Endodermal cell (in vitro differentiated cells): ENCODE measurements around the gene MYO5A. TPM values are rescaled to one million over a fixed set of nuclear protein-coding genes. Genes with fewer than 3 reads are reported as not detected.

Source experiments
- DNase-seq: peaks from one replicate; pipeline ENCODE4 v3.0.0-alpha.2; 2017
- H3K27ac ChIP-seq: 2 replicates; pipeline ENCODE4 v1.5.1; 2013; ENCODE audit warnings: mild to moderate bottlenecking, low read depth, low read length, moderate library complexity
- H3K27me3 ChIP-seq: 2 replicates; pipeline ENCODE4 v1.6.1; 2013; ENCODE audit warnings: mild to moderate bottlenecking, low read length, moderate library complexity; ENCODE audit not compliant: insufficient read depth, control insufficient read depth, poor library complexity, severe bottlenecking
- H3K36me3 ChIP-seq: 2 replicates; pipeline ENCODE4 v1.7.0; 2013; ENCODE audit warnings: mild to moderate bottlenecking, low read length, moderate library complexity; ENCODE audit not compliant: control insufficient read depth, insufficient read depth
- H3K4me1 ChIP-seq: one replicate; pipeline ENCODE4 v1.7.0; 2013; ENCODE audit warnings: low read length; ENCODE audit not compliant: control insufficient read depth, insufficient read depth
- H3K4me3 ChIP-seq: 2 replicates; pipeline ENCODE4 v1.5.1; 2013; ENCODE audit warnings: mild to moderate bottlenecking, low read length, moderate library complexity
- H3K9ac ChIP-seq: 2 replicates; pipeline ENCODE4 v1.6.1; 2013; ENCODE audit warnings: mild to moderate bottlenecking, low read length, moderate library complexity; ENCODE audit not compliant: poor library complexity, severe bottlenecking; ENCODE audit errors: extremely low read depth
- H3K9me3 ChIP-seq: 2 replicates; pipeline ENCODE4 v1.6.1; 2013; ENCODE audit warnings: mild to moderate bottlenecking, low read length, moderate library complexity; ENCODE audit not compliant: control insufficient read depth
- H3K27ac Mint-ChIP-seq: 2 replicates; pipeline ENCODE4 v1.8.0; 2020; ENCODE audit warnings: mixed read lengths
- H3K27me3 Mint-ChIP-seq: 2 replicates; pipeline ENCODE4 v1.8.0; 2021; ENCODE audit warnings: mild to moderate bottlenecking, mixed read lengths; ENCODE audit not compliant: insufficient read depth
- H3K36me3 Mint-ChIP-seq: 2 replicates; pipeline ENCODE4 v1.8.0; 2020; ENCODE audit warnings: low read depth, mixed read lengths
- H3K4me1 Mint-ChIP-seq: 2 replicates; pipeline ENCODE4 v1.8.0; 2020; ENCODE audit warnings: mixed read lengths
- H3K4me3 Mint-ChIP-seq: 2 replicates; pipeline ENCODE4 v1.8.0; 2020; ENCODE audit warnings: mild to moderate bottlenecking, moderate library complexity, mixed read lengths
- H3K9me3 Mint-ChIP-seq: 2 replicates; pipeline ENCODE4 v1.8.0; 2020; ENCODE audit warnings: mild to moderate bottlenecking, mixed read lengths
- WGBS, 2 experiments: methylation state at CpG; one replicate each; pipeline versions ENCODE4 v1.1.5 to v1.1.7; 2013; ENCODE audit warnings: missing lambda C conversion rate in 2 of 2, mixed read lengths in 1 of 2; ENCODE audit not compliant: insufficient coverage in 1 of 2, insufficient read length in 1 of 2; 5-methylcytosine and 5-hydroxymethylcytosine counted together
- total RNA-seq, 2 donors: library from RNA; stranded (reverse); fragmentation: NEBNext Ultra II Directional in 1 of 2; extraction: Animal tissue kit (Norgen Biotek cat#: 25700) in 1 of 2; gene quantifications; 2 replicates in 1 of 2; 3 replicates in 1 of 2; pipeline ENCODE4 v1.2.1, GENCODE V29; 2021
- TF ChIP-seq, protein P1 (sequence below): fragments of 200-600 bp; sonication (generic); conservative IDR thresholded peaks from 2 replicates; pipeline ENCODE4 v1.5.0; 2021; ENCODE audit warnings: antibody characterized with exemption, mild to moderate bottlenecking

MYO5A gene
- total RNA-seq, 2 donors from 2014 or later = 10.0 to 13.1 TPM

DNA sequence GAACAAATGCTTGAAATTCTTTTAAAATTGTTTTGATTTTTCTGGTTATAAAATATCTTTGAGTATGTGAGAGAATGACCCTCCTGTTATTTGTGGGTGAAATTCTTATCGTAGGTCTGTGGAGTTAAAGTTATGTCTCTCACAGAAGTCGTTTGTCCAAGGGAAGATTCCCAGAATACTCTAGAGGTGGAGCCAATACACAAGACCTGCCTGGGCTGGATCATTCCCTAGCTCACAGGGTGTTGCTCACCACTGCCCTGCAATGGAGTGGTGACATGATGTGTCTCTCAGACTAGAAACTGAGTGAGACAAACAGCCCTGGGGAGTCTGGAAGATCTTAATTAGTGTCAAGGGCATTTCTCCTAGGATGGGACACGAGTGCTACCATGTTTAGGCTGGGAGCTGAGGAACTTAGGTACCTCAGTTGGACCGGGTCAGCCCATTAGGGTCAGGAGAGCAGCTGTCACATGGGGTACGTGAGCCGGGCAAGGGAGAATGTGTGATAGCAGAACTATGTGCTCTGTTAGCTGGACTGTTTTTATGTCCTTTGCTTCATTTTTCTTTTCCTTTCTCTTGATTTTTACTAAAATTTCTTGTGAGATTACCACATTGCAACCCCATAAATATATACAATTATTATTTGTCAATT is 179.5 kb downstream of the MYO5A start:
- no peak overlapping the region for H3K4me3 ChIP-seq
- 90% methylated on average over 3 to 6 of the region's 6 CpGs for WGBS, 2 experiments
- no peak overlapping the region for H3K27ac Mint-ChIP-seq
- H3K36me3 Mint-ChIP-seq = peaks cover 13% of the 10 kb centered on the region
- no peaks in the 10 kb centered on the region for H3K27me3 Mint-ChIP-seq
- H3K27me3 ChIP-seq = no peaks in the 10 kb centered on the region
- H3K4me1 Mint-ChIP-seq = no peaks in the 10 kb centered on the region
- no peaks in the 10 kb centered on the region for H3K9me3 ChIP-seq
- TF ChIP-seq, protein P1, sequence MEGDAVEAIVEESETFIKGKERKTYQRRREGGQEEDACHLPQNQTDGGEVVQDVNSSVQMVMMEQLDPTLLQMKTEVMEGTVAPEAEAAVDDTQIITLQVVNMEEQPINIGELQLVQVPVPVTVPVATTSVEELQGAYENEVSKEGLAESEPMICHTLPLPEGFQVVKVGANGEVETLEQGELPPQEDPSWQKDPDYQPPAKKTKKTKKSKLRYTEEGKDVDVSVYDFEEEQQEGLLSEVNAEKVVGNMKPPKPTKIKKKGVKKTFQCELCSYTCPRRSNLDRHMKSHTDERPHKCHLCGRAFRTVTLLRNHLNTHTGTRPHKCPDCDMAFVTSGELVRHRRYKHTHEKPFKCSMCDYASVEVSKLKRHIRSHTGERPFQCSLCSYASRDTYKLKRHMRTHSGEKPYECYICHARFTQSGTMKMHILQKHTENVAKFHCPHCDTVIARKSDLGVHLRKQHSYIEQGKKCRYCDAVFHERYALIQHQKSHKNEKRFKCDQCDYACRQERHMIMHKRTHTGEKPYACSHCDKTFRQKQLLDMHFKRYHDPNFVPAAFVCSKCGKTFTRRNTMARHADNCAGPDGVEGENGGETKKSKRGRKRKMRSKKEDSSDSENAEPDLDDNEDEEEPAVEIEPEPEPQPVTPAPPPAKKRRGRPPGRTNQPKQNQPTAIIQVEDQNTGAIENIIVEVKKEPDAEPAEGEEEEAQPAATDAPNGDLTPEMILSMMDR = no peak
- DNase-seq = no peak
- H3K36me3 ChIP-seq = no peaks in the 10 kb centered on the region
- H3K4me3 Mint-ChIP-seq = no peak overlapping the region
- no peak overlapping the region for H3K27ac ChIP-seq
- peaks cover 2% of the 10 kb centered on the region for H3K4me1 ChIP-seq
- H3K9me3 Mint-ChIP-seq = no peaks in the 10 kb centered on the region
- no peak overlapping the region for H3K9ac ChIP-seq

DNA sequence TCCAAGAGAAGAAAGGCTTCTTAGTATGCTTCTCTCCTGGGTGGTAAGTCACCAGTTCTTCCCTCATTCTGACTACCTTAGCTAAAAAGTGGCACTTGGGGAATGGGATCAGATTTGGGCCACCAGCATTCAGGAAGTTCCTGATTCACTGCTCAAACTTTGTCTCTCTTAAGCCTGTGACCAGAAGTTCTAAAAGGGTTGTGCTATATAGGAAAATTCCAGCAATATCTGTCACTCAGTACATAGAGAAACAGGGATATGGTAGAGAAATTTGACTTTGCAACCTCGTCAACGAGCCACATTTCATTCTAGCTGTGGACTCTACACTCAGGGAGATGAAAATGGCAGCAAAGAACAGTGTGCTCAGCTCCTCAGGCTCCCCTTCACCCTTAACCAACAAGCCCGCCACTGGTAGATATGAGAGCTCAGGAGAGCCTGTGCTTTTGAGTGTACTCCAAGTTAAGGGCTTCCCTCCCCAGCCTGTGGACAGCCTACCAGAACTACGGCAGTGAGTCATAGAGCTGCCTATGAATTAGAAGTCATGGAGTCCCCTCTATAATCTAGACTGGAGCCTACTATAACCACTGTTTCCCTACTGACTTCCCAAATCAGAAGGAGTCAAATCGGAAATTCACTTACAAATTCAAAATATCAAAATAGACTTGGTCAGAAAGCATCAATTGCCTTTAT is 180.5 kb downstream of the MYO5A start:
- Histone ChIP-seq H3K9me3 (no peaks in the 10 kb centered on the region), H3K27ac (no peak overlapping the region), H3K4me1 (peaks cover 2% of the 10 kb centered on the region), H3K27me3 (no peaks in the 10 kb centered on the region), H3K9ac (no peak overlapping the region), H3K36me3 (no peaks in the 10 kb centered on the region), H3K4me3 (no peak overlapping the region)
- Mint-ChIP-seq H3K9me3 (no peaks in the 10 kb centered on the region), H3K27ac (no peak overlapping the region), H3K4me1 (no peaks in the 10 kb centered on the region), H3K36me3 (peaks cover 13% of the 10 kb centered on the region), H3K27me3 (no peaks in the 10 kb centered on the region), H3K4me3 (no peak overlapping the region)
- 90 to 94% methylated on average over 2 to 5 of the region's 5 CpGs for WGBS, 2 experiments
- TF ChIP-seq, protein P1 = no peak
- no peak for DNase-seq

DNA sequence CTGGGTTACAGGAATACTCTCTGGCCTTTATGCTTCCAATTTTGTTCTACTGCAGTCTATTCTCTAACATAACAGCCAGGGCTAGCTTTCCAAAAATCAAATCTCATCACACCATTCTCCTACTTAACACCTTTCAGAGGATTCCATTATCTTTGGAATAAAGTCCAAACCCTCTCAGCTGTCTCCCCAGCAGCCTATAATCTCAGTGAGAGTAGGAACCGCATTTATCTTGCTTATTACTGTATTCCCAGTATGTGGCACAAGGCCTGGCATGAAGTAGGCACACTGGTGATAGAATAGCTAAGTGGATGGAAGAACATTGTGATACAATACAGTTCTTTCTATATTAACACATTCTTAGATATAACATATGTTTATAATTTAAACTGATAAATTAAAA is 184.1 kb downstream of the MYO5A start:
- 93% methylated on average over 1 of the region's 1 CpG; no CpG with 5 or more reads in 1 of the 2 experiments for WGBS, 2 experiments
- Mint-ChIP-seq H3K4me1 (no peaks in the 10 kb centered on the region), H3K9me3 (no peaks in the 10 kb centered on the region), H3K27me3 (no peaks in the 10 kb centered on the region), H3K4me3 (no peak overlapping the region), H3K27ac (no peak overlapping the region), H3K36me3 (no peaks in the 10 kb centered on the region)
- H3K9me3 ChIP-seq = no peaks in the 10 kb centered on the region
- TF ChIP-seq, protein P1 = no peak
- H3K4me3 ChIP-seq = no peak overlapping the region
- no peak overlapping the region for H3K27ac ChIP-seq
- H3K27me3 ChIP-seq = no peaks in the 10 kb centered on the region
- H3K4me1 ChIP-seq = peaks cover 2% of the 10 kb centered on the region
- no peak for DNase-seq
- H3K9ac ChIP-seq = no peak overlapping the region
- no peaks in the 10 kb centered on the region for H3K36me3 ChIP-seq
